GM19238 (cell line): Measurements from ENCODE around the gene CACNA1C.

Source experiments
- DNase-seq: peaks from one replicate; pipeline ENCODE4 v3.0.0; 2011; ENCODE audit warnings: low spot score; ENCODE audit not compliant: insufficient read length

CACNA1C gene

DNA sequence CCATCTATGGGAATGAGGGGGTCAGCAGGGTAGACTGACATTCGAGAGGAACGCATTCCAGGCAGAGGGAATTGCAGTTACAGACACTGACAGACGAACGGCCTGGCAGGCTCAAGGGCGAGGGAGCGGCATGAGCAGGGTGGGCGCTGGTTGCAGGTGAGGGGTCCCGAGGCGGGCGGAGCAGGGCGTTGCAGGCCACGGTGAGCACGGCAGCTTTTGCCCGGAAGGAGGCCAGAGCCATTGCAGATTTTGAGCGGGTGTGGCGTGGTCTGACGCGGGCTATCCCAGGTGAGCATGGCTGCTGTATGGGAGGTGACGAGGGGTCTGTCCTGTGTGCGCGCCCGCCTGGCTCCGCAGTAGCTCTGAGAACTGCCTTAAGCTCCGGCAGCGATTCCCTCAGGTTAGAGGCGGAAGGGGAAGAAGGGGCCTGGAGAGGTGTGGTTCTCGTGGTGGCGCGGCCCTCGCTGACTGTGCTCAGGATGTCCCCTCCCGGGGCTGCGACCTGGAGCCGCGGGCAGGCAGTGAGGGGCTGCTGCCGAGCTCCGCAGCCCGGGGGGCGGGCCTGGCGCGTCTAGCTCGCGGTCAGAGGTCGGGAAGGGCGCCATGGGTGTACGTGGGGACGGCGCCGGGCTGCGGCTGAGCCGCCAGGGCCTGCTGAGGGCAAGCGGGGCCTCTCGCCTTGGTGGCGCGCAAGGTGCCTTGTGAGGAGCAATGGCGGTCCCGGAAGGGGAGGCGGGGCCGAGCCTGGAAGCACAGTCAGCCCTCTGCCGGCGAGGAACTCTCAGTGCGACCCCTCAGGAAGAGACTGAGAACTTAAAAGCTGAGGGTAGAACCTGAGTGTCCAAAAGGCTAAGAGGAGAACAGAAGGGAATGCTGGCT is 177.1 kb downstream of the CACNA1C start:
- DNase-seq = no peak

DNA sequence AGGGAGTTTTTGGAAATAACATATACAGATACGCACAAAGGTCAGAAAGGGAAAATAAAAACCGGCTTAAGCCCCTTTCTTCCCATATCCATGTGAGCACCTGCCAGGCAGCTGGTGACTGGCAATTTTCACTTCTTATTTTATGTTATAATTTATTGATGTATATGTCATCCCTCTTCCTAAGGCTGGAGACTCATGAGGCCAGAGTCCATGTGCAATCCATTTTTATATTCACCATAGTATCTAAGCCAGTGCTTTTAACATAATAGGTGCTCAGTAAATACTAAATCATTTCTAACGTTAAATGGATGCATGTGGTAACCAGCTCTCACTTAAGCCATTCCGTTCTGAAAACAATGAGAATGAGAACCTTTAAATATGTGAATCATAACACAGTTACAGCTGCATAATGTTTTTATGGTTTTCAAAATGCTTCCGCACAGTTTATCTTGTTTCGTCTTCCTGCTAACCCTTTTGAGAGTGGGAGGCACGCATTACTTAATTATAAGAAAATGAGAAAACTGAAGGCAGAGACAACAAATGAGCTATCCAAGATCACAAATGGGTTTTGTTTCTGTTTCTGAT is 178.3 kb downstream of the CACNA1C start:
- no peak for DNase-seq

DNA sequence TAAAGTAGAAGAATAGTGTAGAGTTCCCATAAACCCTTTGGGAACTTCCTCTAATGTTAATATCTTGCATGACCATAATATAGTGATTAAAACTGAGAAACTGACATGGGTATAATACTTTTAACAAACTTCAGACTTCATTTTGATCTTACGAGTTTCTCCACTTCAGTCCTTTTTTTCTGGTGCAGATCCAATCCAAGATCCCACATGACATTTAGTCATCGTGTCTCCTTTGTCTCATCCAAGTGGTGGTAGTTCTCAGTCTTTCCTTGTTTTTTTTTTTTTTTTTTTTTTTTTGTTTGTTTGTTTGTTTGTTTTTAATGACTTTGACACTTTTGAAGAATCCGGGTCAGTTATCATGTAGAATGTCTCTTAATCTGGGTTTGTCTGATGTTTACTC is 179.2 kb downstream of the CACNA1C start:
- DNase-seq = no peak

DNA sequence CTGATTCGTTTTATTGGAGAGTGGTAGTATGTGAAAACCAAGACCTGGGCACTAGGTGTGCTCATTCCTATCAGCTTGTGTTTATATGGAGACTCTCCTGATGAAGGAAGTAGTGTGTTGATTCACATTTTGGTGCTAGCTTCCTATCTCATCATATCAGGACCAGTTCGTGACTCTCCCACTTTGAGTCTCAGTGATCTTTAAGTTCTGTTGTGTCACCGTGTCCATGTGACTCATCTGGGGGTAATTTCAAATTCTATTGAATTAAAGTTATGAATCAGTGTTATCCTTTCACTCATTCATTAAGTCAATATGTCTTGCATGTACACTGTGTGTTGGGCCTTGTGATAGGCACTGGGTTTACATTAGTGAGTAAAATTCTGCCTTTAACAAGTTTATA is 180.2 kb downstream of the CACNA1C start:
- no peak for DNase-seq

DNA sequence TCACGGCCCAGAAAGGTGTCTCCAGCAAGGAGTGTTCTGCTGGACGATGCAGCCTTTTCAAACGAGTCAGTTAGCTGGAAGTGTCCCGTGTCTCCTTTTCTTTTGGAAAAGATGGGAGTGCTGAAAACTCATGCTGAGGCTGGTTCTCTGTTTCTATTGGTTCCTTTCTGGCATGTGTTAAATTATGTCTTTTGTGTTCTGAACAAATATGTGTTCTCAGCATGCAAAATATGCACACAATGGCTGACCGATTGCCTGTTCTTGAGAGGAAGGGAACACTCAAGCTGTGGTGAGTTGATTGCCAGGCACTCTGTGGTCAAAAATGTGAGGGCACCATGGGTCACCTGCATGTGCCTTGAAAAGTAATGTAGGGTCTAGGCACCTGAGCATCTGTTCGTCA is 181.3 kb downstream of the CACNA1C start:
- no peak for DNase-seq

DNA sequence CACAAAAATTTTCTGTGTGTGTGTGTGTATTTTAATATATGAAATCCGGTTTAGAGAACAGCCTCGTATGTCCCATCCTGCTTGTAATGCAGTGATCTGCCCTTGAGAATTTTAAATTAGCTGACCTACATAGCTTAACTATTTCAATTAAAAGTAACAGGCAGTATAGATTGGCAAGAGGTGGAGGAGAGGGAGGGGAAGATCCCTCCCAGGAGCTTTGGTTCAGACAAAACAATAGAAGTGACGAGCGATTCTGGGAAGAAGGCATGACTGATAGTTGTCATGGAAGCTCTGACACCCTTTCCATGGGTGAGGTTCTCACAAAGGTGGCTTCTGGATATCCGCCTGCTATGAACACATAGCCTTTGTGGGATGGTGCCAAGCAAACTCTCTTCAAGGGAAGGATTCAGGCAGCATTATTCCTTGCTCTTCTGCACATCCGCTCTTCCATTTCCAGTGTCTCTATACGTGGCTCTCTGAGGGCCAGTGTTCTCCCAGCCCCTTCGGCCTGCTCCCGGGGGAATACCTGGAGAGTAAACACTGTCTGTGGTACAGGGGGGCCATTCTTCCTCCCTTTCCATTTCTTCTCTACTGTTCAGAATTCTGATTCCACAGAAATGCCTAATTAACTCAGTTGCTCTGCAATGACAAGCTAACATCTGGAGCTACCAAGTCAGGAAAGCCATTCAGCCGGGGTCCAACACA is 182.0 kb downstream of the CACNA1C start:
- DNase-seq = no peak

DNA sequence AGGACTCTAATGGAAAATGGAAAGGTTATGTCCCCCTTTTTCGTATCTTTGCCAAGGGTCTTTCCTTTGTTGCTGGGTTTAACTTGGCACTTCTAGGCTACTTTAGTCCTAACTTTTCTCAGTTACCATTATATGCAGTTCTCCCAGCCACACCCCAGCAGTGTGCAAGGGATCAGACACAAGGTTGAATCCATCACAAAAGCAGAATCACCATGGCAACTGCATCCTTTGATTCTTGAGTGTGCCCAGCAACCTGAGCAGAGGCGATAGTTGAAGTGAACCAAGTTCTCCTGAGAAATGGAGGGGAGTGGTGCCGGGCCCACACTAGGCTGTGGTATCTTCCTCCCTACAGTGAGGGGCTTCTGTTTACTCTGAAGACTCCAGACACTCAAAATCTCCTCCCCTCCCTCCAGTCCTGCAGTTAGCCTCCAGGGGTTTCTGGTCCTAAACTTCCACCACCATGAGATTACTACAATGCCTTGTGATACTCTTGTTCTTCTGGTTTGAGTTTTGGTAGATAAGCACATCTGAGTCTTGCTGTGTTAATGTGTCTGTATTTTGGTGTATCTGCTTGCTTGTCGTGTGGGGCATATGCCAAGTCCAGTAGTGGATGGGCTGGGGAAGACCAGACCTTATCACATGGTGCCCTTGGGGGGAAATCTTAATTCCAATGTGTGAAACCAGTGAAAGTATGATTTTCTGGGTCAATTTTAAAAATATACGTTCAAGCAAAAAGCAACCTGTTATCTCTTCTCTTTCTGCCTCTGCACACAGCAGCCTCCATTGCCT is 183.9 kb downstream of the CACNA1C start:
- no peak for DNase-seq

DNA sequence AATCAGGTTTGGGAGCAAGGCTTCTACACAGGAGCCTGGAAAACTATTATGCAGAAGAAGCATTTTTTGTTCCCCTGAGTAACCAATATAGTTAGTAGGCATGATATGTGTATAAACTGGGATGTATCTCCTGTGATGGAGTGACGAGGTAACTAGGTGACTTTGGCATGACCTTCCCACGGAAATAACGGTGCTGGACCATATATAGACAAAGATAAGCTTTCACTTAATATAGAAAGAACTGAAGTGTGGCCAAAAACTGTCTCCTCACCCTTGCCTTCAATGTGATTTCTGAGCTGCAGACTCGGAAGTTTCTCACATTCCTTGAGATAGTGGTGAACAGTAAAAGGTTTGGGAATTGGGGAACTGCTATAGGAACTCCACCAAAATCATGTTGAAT is 185.3 kb downstream of the CACNA1C start:
- no peak for DNase-seq

DNA sequence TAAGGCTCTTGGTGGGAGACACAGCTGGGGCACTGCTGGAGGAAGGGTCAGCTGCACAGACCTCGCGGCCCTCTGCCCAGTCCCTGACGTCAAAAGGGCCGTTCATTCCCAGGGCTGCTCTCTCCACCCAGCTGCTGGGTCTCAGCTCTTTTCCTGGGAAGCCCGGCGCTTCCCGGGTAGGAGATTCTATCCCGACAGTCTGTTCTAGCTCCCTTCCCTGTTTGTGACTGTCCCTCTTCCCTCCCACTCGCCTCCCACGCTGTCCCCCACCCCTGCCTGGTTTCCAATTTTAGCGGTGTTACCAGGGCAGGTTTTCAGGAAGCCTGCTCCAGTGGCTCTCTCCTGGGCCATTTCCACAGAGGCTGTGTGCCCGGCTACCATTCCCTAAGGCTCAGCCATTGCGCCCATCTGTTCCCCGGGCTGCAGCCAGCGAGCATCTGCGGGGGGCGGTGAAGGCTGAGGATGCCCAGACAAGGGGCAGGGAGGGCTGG is 186.6 kb downstream of the CACNA1C start:
- no peak for DNase-seq

DNA sequence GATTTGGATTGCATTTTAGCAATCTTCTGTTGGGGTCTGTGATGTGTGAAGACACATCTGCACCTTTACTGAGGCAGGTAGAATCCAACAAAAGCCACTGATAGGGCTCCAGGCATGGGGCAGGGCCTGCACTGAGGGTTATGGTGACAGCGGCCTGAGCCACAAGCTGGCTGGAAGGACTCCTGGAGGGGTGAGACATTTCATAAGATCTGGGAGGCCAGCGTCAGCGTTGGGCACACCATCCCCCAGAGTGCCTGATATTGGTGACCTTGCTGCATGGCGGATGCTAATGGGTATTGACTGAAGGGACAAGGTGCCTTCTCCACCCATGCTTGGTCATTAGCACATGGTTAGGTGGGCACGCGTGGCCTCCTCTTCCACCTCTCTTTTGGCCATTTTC is 187.6 kb downstream of the CACNA1C start:
- DNase-seq = no peak

DNA sequence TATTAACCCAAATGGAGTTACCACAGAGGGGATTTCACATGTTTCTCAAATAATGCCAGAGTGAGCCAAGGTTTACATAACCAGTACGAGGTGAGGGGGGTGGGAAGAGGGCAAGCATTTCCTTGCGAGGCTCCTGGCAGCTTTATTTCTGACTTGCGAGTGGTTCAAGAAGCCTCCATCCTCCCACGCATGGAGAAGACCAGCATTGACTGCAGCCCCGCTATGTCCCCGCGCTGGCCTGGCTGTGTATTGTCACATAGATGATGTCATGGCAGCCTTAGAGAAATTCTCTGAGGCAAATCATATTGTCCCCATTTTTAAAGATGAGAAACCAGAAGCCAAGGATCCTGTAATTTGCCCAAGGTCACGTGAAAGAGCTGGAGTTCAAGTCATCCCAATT is 188.2 kb downstream of the CACNA1C start:
- DNase-seq = no peak

DNA sequence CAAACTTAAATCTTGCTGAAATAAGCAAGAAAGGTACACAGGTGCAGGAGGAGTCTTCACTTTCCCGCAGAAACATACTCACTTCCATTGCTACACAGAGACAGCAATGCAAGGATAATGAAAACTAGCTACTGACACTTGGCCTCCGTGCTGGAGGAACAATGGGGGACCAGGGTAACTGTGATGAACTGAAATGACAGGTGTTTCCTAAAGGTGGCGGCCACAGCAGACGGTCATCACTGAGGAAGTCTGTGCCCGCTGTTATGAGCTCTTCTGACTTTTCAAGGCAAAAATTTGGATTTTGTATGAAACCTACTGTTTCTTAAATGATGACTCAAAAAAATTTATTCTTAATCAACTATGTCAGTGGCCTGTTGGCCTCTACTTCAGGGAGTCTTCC is 189.4 kb downstream of the CACNA1C start:
- no peak for DNase-seq

DNA sequence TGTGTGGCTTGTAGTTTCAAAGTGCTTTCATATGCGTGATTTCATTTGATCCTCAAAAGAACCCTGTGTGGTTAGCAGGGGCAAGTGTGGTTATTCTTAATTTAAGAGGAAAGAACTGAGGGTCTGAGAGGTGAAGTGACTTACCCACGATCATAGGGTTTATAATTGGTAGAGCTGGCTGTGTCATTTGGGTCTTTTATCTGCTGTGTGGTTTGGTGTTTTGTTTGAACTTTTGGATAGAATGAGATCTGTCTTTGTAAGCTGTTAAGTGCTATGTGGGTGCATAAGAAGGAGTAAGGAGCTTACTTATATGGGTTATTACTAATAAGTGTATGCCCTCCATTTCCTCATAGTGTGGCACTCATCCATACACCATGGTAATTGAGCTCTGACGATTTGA is 190.0 kb downstream of the CACNA1C start:
- DNase-seq = no peak

DNA sequence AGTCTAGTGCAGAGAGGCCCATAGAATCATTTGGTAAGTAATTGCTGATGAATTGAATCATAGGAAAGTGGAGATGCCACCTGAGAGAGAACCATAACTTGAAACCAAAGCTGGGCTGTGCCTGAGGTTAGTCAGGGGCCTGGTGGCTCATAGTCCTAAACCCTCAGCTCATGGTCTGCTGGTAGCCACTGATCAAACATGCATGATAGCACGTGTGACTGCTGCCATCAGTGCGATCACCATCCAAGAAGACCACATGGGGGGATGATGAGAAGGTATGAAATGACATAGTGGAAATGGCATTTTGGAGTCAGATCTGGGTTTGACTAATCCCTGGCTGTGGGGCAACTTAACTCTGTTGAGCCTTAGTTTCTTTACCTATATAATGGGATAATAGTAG is 190.5 kb downstream of the CACNA1C start:
- no peak for DNase-seq

DNA sequence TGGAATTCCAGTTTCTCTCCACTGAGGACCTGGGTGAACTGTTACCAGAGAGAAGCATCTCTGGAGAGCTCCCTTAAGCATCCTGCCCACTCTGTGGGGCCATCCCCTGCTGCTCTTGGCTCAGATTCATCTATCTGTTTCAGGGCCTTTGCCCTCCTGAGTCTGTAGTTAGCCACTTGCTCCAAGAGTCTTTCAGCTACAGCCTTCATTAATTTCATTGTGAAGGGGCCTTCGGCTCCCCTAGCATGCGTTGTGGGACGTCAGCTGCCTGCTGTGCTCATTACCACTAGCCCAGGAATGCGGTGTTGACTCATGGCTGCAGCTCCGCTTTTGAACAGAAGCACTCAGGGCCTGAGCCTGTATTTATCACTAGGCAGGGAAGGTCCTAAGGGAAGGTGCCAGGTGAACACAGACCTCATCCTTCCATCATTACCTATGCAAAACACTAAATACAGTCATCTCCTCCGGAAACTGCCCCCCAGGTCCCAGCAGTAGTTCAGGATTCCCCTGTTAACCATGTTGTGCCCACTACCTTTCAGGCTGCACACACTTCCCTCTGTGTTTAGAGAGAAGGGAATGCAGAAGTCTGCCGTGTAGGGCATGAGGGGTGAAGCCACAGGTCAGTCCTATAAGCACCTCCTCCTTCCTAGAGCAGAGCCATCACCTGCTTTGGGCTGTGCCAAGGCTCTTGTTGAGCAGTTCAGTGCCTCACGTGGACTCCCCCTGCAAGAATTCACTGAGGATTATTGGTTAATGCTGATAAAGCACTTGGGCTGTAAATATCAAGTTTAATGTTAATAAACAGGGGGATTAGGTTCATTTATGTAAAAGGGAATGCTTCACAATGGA is 191.4 kb downstream of the CACNA1C start:
- DNase-seq = no peak

DNA sequence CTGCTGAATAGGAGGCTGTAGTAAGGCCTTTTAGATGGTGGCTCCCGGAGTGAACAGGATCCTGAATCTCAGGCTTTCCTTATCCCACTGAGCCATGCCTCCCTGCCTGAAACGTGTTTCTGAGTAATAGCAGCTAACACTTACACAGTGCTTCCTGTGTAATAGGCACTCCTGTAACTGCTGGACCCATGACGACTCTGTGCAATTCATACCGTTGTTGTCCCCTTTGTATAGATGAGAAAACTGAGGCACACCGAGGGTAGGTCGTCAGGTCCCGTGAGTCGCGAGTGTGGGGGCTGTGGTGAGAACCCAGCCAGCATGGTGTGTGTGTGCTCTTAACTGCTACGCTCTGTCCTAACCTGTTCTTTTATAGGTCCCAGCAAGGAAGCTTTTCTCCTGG is 193.6 kb downstream of the CACNA1C start:
- DNase-seq = no peak

DNA sequence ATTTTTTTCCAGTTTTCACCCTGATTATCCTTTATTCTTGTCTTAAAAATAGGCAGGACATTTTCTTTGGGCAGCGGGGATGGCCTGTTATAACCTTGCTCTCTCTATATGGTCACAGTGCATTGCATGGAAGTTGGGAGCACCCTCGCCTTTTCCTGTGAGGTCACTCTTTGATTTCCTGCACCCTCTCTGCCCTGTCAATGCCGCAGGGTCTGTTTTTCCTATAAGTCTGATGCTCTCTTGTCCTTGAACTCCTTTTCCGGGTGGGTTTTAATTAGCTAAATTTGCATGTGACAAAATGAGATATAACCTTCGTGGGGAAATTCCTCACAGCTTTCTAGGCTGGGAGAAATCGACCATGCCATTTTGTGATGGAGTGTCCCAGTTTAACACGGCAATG is 194.3 kb downstream of the CACNA1C start:
- no peak for DNase-seq

DNA sequence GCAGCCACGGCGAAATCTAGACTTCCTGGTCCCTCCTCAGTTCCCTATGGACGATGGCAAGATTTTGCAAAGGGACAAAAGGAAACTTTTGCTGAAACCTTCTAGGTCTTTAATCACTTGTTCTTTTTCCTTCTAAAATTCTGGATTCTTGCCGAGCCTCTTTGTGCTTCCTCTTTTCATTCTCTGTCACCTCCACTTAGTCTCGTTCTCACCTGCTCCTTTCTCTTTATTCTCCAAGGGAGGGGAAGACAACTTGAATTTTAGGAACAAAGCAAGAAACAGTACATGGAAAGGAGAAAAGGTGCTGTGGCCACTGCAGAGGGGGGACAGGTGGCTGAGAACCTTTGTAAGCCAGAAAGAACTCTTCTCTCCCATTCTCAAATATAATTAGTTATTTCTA is 194.8 kb downstream of the CACNA1C start:
- DNase-seq = no peak

DNA sequence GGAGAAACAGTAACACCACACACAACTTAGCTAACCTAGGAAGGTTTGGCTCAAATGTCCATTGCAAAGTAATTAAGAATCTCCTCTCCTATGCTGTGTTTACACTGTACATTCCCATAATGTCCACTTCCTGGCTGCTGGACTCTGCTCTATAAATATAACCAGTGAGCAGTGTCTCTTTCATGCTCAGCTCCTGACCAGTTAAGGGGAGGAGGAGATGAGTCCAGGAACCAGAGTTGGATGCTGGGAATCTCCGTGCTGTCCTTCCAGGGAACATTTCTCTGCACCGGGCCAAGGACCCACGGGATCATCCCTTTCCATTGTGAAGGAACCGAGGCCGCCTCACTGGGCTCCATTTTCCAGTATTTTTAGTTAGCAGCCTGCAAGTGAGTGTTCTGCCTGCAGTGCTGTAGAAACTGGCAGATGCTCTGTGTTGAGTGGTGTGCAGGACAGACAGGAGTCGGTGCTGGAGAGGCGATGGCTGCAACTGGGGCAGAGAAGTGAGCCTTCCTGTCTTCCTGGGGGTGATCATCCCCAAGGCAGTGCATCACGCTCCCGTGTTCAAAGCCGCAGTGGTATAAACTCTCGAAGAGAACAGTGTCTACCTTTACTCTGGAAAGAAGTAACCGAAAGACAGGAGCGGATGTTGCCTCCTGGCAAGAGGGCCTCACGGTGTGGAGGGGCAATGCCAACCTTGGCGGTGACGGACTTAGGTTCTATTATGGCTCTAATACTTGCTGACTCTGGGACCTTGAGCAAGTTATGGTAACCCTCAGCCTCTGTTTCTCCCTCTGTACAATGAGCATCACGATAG is 195.5 kb downstream of the CACNA1C start:
- DNase-seq = no peak

DNA sequence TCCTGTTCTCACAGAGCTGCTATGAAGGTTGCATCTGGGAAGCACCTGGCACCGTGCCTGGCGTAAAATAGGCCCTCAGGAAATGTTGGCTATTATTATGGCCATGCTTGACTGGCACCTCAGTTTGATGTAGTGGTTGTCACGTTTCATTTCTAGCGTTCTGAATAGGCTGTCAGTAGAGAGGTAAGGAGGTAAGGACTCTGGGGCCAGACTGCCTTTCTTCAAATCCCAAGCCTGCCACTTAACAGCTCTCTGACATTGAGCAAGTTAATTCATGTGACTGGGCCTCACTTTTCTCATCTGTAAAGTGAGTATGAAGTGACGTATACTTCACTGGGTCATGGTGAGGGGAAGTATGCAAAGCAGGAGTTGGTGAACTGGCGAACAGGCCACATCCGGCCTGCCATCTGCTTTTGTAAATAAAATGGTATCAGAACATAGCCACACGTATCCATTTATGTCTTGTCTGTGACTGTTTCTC is 196.2 kb downstream of the CACNA1C start:
- DNase-seq = peak; percentile 37
